SK-N-MC (cell line): ENCODE results near the gene PGLYRP2.

Source experiments
- DNase-seq: peaks from one replicate; pipeline ENCODE4 v3.0.0-alpha.2; 2011; ENCODE audit warnings: low read depth, low spot score
- H3K27ac ChIP-seq: fragments of 200-600 bp; sonication (generic); 2 replicates; pipeline ENCODE4 v1.5.1; 2016; ENCODE audit warnings: mixed run types
- H3K36me3 ChIP-seq: fragments of 200-600 bp; sonication (generic); 2 replicates; pipeline ENCODE4 v1.6.1; 2017; ENCODE audit warnings: antibody characterized with exemption, low read length, mixed read lengths; ENCODE audit not compliant: insufficient read depth
- H3K4me3 ChIP-seq: fragments of 200-600 bp; sonication (generic); 2 replicates; pipeline ENCODE4 v1.5.1; 2016
- H3K9ac ChIP-seq: fragments of 200-600 bp; sonication (generic); 2 replicates; pipeline ENCODE4 v1.8.0; 2017; ENCODE audit warnings: mixed run types, mixed read lengths; ENCODE audit not compliant: insufficient read length
- H3K9me3 ChIP-seq: fragments of 200-600 bp; sonication (generic); 2 replicates; pipeline ENCODE4 v1.6.1; 2017; ENCODE audit warnings: low read depth, mild to moderate bottlenecking, antibody characterized with exemption, low read length, moderate library complexity, mixed read lengths
- EZH2 ChIP-seq: fragments of 200-600 bp; sonication (generic); IDR thresholded peaks from one replicate; pipeline ENCODE4 v1.6.1; 2017; ENCODE audit warnings: antibody characterized with exemption
- FOXP2 ChIP-seq: optimal IDR thresholded peaks from 2 replicates; pipeline ENCODE3; 2011; ENCODE audit warnings: mild to moderate bottlenecking, moderate library complexity; ENCODE audit not compliant: insufficient read depth; ENCODE audit errors: extremely low read length, control extremely low read depth
- POLR2AphosphoS5 ChIP-seq: IDR thresholded peaks from 2 replicates; pipeline ENCODE4 v1.6.1; 2012; ENCODE audit warnings: mild to moderate bottlenecking, low read depth, low read length, borderline replicate concordance

PGLYRP2 gene

DNA sequence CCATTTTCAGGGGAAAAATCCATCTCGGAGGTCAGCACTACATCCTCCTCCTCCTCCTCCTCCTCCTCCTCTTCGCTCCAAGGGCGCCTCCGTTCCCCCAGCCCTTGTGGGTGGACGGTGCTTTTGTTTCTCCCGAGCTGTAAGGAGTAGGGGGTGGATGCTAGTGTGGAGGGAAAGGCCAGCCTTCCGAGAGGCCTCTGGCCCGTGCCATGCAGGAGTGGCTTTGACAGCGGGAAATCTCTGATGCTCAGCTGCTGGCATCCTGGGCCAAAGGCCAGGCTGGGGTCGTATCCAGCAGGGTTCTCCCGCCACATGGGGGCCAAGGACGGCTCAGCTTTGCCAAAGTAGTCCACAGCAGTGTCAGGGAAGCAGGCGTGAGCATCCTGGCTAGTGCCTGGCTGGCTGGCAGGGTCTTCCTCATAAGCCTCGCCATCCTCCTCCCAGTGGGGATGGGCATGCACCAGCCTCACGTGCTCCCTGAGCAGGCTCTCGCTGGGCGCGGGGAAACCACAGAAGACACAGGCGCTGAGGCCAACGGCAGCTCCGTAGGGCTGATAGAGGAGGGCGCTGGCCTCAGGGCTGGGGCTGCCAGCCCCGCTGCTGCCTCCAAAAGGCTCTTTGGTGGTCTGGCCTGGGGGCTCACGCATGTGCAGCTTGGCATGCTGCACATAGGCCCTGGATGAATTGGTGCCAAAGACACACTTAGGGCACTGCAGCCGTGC lies 40.1 kb downstream of the PGLYRP2 start:
- no peak for DNase-seq
- Histone ChIP-seq H3K27ac (no peak overlapping the region), H3K9me3 (no peaks in the 10 kb centered on the region), H3K4me3 (no peak overlapping the region), H3K9ac (no peak overlapping the region), H3K36me3 (no peaks in the 10 kb centered on the region)
- TF ChIP-seq EZH2: no peak
- no peak for TF ChIP-seq POLR2AphosphoS5
- TF ChIP-seq FOXP2: no peak

DNA sequence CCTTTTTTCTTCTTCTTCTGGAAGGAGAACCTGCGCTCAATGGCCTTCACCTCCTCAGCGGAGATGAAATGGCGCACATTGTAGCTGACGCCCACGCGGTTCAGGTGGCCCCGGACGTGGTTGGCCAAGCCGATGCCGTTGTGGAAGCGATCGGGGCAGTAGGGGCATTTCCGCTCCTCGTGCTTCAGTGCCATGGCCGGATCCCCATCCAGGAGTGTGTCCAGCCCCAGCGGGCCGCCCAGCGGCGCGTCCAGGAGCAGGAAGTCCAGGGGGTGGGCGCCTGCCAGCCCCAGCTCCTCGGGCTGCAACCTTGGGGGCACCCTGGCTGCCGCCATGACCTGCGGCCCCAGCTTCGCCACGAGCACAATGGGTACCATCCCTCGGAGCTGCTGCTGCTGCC lies 40.7 kb downstream of the PGLYRP2 start:
- DNase-seq: no peak
- Histone ChIP-seq H3K36me3 (no peaks in the 10 kb centered on the region), H3K9me3 (no peaks in the 10 kb centered on the region), H3K4me3 (no peak overlapping the region), H3K27ac (no peak overlapping the region), H3K9ac (no peak overlapping the region)
- TF ChIP-seq POLR2AphosphoS5: no peak
- TF ChIP-seq EZH2: no peak
- TF ChIP-seq FOXP2: no peak

DNA sequence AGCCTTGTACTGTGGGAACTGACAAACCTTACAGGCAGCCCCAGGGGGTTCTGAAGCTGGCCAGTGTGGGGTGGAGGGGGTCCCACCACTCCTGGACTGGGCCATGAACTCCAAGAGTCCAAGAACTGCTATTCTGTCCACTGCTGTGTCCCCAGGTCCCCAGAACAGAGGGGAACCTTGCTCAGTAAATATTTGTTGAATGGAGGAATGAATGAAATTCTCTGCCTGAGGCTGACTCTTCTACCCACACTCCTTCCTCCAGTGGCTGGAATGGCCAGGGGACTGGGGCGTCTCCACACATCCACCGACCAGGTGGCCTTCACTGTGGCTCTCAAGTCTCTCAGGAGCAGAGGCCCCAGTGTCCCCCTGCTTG lies 41.2 kb downstream of the PGLYRP2 start:
- Histone ChIP-seq H3K9ac (no peak overlapping the region), H3K9me3 (no peaks in the 10 kb centered on the region), H3K27ac (no peak overlapping the region), H3K4me3 (no peak overlapping the region), H3K36me3 (no peaks in the 10 kb centered on the region)
- DNase-seq: no peak
- TF ChIP-seq EZH2 (no peak), FOXP2 (no peak), POLR2AphosphoS5 (no peak)

DNA sequence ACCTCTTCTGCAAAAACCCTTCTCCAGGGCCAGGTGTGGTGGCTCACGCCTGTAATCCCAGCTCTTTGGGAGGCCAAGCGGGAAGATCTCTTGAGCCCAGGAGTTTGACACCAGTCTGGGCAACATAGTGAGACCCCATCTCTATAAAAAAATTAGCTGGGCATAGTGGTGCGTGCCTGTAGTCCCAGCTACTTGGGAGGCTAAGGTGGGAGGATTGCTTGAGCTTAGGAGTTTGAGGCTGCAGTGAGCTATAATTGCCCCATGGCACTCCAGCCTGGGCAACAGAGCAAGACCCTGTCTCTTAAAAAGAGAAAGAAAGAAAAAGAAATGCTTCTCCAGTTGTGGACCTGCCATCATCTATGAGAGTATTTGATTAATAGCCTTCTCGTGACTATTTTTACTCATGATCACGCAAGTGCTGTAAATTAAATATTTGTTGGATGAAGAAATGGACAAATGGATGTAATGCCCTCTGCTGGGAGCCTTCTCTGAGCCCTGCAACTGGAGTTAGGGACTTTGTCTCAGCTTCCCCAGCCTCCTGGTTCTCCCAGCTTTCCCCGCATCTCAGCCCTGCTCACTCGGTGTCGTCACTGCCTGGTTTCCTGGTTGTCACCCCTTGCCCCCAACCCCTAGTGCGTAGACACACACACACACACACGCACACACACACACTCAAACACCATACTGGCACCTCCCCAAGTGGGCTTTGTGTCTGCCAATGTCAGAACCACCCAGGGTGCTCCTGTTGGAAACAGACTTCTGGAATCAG lies 41.8 kb downstream of the PGLYRP2 start:
- H3K27ac ChIP-seq: no peak overlapping the region
- H3K4me3 ChIP-seq: no peak overlapping the region
- no peak overlapping the region for H3K9ac ChIP-seq
- no peaks in the 10 kb centered on the region for H3K9me3 ChIP-seq
- DNase-seq: no peak
- H3K36me3 ChIP-seq: no peaks in the 10 kb centered on the region
- TF ChIP-seq POLR2AphosphoS5 (no peak), FOXP2 (no peak), EZH2 (no peak)

DNA sequence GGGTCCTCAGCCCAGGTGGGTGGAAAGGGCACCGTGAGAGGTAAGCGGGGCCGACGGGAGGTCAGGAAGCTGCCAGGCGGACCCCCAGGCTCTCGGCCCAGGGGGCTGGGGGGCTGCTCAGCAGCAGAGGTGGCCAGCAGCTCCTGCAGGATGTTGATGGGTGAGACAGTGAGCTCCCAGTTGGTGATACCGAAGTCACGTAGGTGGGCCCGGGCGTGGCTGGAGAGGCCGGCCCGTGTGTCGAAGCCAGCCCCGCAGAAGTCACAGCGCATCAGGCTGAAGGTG lies 42.5 kb downstream of the PGLYRP2 start:
- H3K27ac ChIP-seq: no peak overlapping the region
- H3K4me3 ChIP-seq: no peak overlapping the region
- no peak for DNase-seq
- no peaks in the 10 kb centered on the region for H3K36me3 ChIP-seq
- TF ChIP-seq POLR2AphosphoS5 (no peak), FOXP2 (no peak), EZH2 (no peak)
- no peaks in the 10 kb centered on the region for H3K9me3 ChIP-seq
- H3K9ac ChIP-seq: no peak overlapping the region

GRCh38 chr19:15436012-15436825 lies 43.1 kb downstream of the PGLYRP2 start:
- Histone ChIP-seq H3K27ac (no peak overlapping the region), H3K9me3 (no peaks in the 10 kb centered on the region), H3K9ac (no peak overlapping the region), H3K4me3 (no peak overlapping the region), H3K36me3 (no peaks in the 10 kb centered on the region)
- no peak for TF ChIP-seq EZH2
- TF ChIP-seq POLR2AphosphoS5: no peak
- TF ChIP-seq FOXP2: no peak
- no peak for DNase-seq

DNA sequence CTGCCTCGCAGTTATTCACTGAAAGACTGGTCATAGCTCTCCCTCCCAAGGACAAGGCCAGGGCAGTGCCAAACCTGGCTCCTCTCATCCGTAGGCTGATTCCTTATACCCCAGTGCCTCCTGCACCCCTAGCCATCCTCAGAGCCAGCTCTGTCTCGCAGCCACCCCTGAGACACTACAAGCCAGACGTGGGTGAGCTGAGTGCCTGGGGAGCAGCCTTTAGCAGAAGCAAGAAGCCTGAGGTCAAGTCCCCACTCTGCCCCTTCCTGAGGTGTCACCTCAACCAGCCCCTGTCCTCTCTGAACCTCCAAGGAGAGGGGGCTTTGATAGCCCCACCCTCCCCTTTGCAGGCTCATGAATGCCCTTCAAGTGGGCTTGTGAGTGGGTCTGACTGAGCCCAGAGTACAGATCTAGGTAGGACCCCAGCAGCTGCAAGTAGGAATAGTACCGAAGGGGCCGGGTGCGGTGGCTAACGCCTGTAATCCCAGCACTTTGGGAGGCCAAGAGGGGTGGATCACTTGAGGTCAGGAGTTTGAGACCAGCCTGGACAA lies 45.7 kb downstream of the PGLYRP2 start:
- H3K9ac ChIP-seq: no peak overlapping the region
- TF ChIP-seq EZH2 (no peak), POLR2AphosphoS5 (no peak), FOXP2 (no peak)

More for the DNA sequence above, 45.7 kb downstream of the PGLYRP2 start:
- Histone ChIP-seq H3K36me3 (peaks cover 11% of the 10 kb centered on the region; the same call in 1 of the 2 replicates), H3K9me3 (no peaks in the 10 kb centered on the region), H3K4me3 (peak overlapping the region; percentile 97), H3K27ac (0 out of 2 replicates have a peak overlapping the region, but pooled peaks have one; percentile 4)
- no peak for DNase-seq
